Left ventricle myocardium inferior (tissue), 1 donor: Measurements from ENCODE around the gene STK32B. TPM values are rescaled to one million over a fixed set of nuclear protein-coding genes. Genes with fewer than 3 reads are reported as not detected.

ENCODE experiments used
- DNase-seq: peaks from one replicate; pipeline ENCODE4 v3.0.0-alpha.2; 2020
- H3K27ac ChIP-seq: fragments of 200-600 bp; replicated peaks from 2 replicates; pipeline ENCODE4 v1.8.0; 2021
- H3K27me3 ChIP-seq: fragments of 200-600 bp; 2 replicates; pipeline ENCODE4 v1.8.0; 2021; ENCODE audit warnings: low read depth
- H3K36me3 ChIP-seq: fragments of 200-600 bp; 2 replicates; pipeline ENCODE4 v1.8.0; 2021
- H3K4me1 ChIP-seq: fragments of 200-600 bp; 2 replicates; pipeline ENCODE4 v1.8.0; 2021
- H3K4me3 ChIP-seq: fragments of 200-600 bp; 2 replicates; pipeline ENCODE4 v1.8.0; 2021; ENCODE audit warnings: mild to moderate bottlenecking, moderate library complexity
- H3K9me3 ChIP-seq: fragments of 200-600 bp; replicated peaks from 2 replicates; pipeline ENCODE4 v1.8.0; 2021
- CTCF ChIP-seq: fragments of 200-600 bp; IDR thresholded peaks from 2 replicates; pipeline ENCODE4 v1.8.0; 2021; ENCODE audit warnings: antibody characterized with exemption, mild to moderate bottlenecking, borderline replicate concordance
- intact Hi-C: fragments of 100-400 bp; cut with micrococcal nuclease; formaldehyde crosslinking; loops from one replicate; pipeline ENCODE4 v1.11.0; 2022
- total RNA-seq: library from RNA; stranded (reverse); fragmentation: NEBNext Ultra II Directional; extraction: Animal tissue kit (Norgen Biotek cat#: 25700); gene quantifications from one replicate; pipeline ENCODE4 v1.2.1, GENCODE V29; 2021
- donor health status: DM: no; HTN: yes; CAD: no; lungs with severe emphysema.

The STK32B gene
- total RNA-seq, 1 donor from 2014 or later, result 0.55 TPM

DNA sequence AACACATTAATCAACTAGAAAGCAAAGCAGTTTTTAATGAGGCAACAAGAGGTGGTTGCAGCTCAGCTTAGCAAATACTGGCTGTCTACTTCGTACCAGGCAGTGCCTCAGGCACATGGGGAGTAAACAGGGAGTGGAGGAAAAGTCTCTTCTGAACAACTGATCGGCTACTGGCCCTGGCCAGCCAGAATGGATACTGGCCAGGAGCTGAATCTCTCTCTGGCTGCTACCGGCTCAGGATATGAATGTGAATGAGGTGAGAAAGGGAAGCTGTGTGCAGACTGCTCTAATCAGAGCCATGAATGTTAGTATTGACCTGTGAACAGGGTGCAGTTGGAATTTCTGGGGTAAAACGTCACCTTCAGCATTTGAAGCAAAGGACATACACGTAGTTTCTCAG, 77.3 kb downstream of the STK32B start:
- no peak for DNase-seq
- intact Hi-C loops, result no loop called here
- no peaks in the 10 kb centered on the region for H3K4me1 ChIP-seq
- no peak overlapping the region for H3K27ac ChIP-seq
- no peaks in the 10 kb centered on the region for H3K9me3 ChIP-seq
- H3K4me3 ChIP-seq, result no peak overlapping the region
- H3K36me3 ChIP-seq, result no peaks in the 10 kb centered on the region
- no peak for TF ChIP-seq CTCF
- peaks cover 46% of the 10 kb centered on the region for H3K27me3 ChIP-seq

GRCh38 chr4:5133201-5133600, 81.9 kb downstream of the STK32B start:
- no peaks in the 10 kb centered on the region for H3K36me3 ChIP-seq
- no peak for TF ChIP-seq CTCF
- no peaks in the 10 kb centered on the region for H3K9me3 ChIP-seq
- peaks cover 28% of the 10 kb centered on the region for H3K27me3 ChIP-seq
- intact Hi-C loops, result no loop called here
- no peak overlapping the region for H3K27ac ChIP-seq
- H3K4me1 ChIP-seq, result no peaks in the 10 kb centered on the region
- DNase-seq, result no peak
- no peak overlapping the region for H3K4me3 ChIP-seq

GRCh38 chr4:5133933-5134594, 82.8 kb downstream of the STK32B start:
- Histone ChIP-seq H3K4me1 (no peaks in the 10 kb centered on the region), H3K27me3 (peaks cover 27% of the 10 kb centered on the region), H3K4me3 (no peak overlapping the region), H3K27ac (no peak overlapping the region), H3K9me3 (no peaks in the 10 kb centered on the region), H3K36me3 (no peaks in the 10 kb centered on the region)
- intact Hi-C loops, result no loop called here
- DNase-seq, result no peak
- no peak for TF ChIP-seq CTCF

- no peak for DNase-seq
- Histone ChIP-seq H3K4me3 (no peak overlapping the region), H3K9me3 (no peaks in the 10 kb centered on the region), H3K36me3 (no peaks in the 10 kb centered on the region), H3K27ac (no peak overlapping the region), H3K27me3 (peaks cover 25% of the 10 kb centered on the region), H3K4me1 (no peaks in the 10 kb centered on the region)
- intact Hi-C loops, result no loop called here
- TF ChIP-seq CTCF, result no peak
Observed at GRCh38 chr4:5134620-5135019, 83.3 kb downstream of the STK32B start.

- Histone ChIP-seq H3K36me3 (no peaks in the 10 kb centered on the region), H3K9me3 (no peaks in the 10 kb centered on the region), H3K4me3 (no peak overlapping the region), H3K27me3 (peaks cover 40% of the 10 kb centered on the region), H3K27ac (no peak overlapping the region), H3K4me1 (no peaks in the 10 kb centered on the region)
- intact Hi-C loops, result no loop called here
- DNase-seq, result no peak
- no peak for TF ChIP-seq CTCF
Observed at GRCh38 chr4:5137226-5137625, 85.9 kb downstream of the STK32B start.

GRCh38 chr4:5137927-5138326, 86.6 kb downstream of the STK32B start:
- H3K27me3 ChIP-seq, result peaks cover 40% of the 10 kb centered on the region
- no peaks in the 10 kb centered on the region for H3K9me3 ChIP-seq
- H3K36me3 ChIP-seq, result no peaks in the 10 kb centered on the region
- H3K27ac ChIP-seq, result no peak overlapping the region
- TF ChIP-seq CTCF, result no peak
- H3K4me1 ChIP-seq, result no peaks in the 10 kb centered on the region
- H3K4me3 ChIP-seq, result no peak overlapping the region
- no peak for DNase-seq
- intact Hi-C loops, result no loop called here
